Nephron progenitor cell (in vitro differentiated cells): Measurements from ENCODE around the gene RAB23.

Source experiments
- DNase-seq: peaks from one replicate; pipeline ENCODE4 v3.0.0; 2021
- H3K27ac Mint-ChIP-seq: 2 replicates; pipeline ENCODE4 v1.8.0; 2021; ENCODE audit warnings: mild to moderate bottlenecking, moderate library complexity, mixed read lengths
- H3K27me3 Mint-ChIP-seq: 2 replicates; pipeline ENCODE4 v1.8.0; 2021; ENCODE audit warnings: mild to moderate bottlenecking, low read depth, mixed read lengths; ENCODE audit not compliant: poor library complexity
- H3K36me3 Mint-ChIP-seq: 2 replicates; pipeline ENCODE4 v1.8.0; 2021; ENCODE audit warnings: low read depth, mixed read lengths
- H3K4me1 Mint-ChIP-seq: 2 replicates; pipeline ENCODE4 v1.8.0; 2021; ENCODE audit warnings: mixed read lengths
- H3K4me3 Mint-ChIP-seq: 2 replicates; pipeline ENCODE4 v1.8.0; 2021; ENCODE audit warnings: mild to moderate bottlenecking, moderate library complexity, mixed read lengths
- H3K9me3 Mint-ChIP-seq: 2 replicates; pipeline ENCODE4 v1.8.0; 2021; ENCODE audit warnings: mild to moderate bottlenecking, moderate library complexity, mixed read lengths
- TF ChIP-seq, protein P1 (sequence below): fragments of 200-600 bp; sonication (generic); IDR thresholded peaks from 2 replicates; pipeline ENCODE4 v1.5.0; 2021; ENCODE audit warnings: antibody characterized with exemption

RAB23 gene

DNA sequence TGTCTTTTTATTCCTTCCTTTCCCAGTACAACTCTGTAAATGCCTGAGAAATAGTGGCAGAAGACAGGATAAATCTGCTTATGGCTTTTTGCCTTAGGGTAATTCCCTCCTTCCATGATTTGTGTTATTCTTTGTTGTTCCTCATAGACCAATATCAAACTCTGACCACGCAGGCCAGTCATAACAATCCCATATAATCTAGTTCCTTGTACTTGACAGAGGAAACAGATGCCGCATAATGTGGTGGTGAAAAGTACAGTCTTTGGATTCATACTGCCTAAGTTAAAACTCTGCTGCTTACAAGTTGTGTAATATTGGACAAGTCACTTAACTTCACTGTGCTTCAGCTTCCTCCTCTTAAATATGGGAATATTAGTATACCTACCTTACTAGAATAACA, 58.2 kb downstream of the RAB23 start:
- Mint-ChIP-seq H3K36me3 (peaks cover 72% of the 10 kb centered on the region), H3K4me3 (no peak overlapping the region), H3K27ac (no peak overlapping the region)

DNA sequence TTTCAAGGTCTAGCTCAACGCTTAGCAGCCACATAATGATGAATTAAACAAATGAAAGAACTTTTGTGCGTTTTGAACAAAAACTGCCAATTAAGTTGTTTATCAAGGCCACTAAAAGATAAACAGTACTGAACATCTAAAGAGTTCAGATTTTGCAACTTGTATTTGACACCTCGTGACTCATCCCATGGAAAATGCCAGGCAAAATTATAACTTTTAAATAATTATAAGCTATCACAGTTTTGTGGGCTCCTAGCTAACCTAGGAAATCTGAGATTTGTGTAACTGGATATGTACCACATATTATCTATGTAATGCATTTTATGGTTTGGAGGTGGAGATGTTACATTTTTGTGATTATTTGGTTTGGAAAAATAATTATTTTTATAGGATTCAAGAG, 59.6 kb downstream of the RAB23 start:
- H3K27ac Mint-ChIP-seq, result no peak overlapping the region
- TF ChIP-seq, protein P1, sequence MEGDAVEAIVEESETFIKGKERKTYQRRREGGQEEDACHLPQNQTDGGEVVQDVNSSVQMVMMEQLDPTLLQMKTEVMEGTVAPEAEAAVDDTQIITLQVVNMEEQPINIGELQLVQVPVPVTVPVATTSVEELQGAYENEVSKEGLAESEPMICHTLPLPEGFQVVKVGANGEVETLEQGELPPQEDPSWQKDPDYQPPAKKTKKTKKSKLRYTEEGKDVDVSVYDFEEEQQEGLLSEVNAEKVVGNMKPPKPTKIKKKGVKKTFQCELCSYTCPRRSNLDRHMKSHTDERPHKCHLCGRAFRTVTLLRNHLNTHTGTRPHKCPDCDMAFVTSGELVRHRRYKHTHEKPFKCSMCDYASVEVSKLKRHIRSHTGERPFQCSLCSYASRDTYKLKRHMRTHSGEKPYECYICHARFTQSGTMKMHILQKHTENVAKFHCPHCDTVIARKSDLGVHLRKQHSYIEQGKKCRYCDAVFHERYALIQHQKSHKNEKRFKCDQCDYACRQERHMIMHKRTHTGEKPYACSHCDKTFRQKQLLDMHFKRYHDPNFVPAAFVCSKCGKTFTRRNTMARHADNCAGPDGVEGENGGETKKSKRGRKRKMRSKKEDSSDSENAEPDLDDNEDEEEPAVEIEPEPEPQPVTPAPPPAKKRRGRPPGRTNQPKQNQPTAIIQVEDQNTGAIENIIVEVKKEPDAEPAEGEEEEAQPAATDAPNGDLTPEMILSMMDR, result no peak
- peaks cover 67% of the 10 kb centered on the region for H3K36me3 Mint-ChIP-seq
- H3K9me3 Mint-ChIP-seq, result peaks cover 29% of the 10 kb centered on the region
- H3K4me1 Mint-ChIP-seq, result no peaks in the 10 kb centered on the region
- H3K4me3 Mint-ChIP-seq, result no peak overlapping the region
- peaks cover 3% of the 10 kb centered on the region for H3K27me3 Mint-ChIP-seq
- DNase-seq, result no peak

More for the DNA sequence above, 58.2 kb downstream of the RAB23 start:
- peaks cover 3% of the 10 kb centered on the region for H3K27me3 Mint-ChIP-seq
- H3K9me3 Mint-ChIP-seq, result peaks cover 29% of the 10 kb centered on the region
- TF ChIP-seq, protein P1, result no peak
- DNase-seq, result no peak
- H3K4me1 Mint-ChIP-seq, result no peaks in the 10 kb centered on the region

DNA sequence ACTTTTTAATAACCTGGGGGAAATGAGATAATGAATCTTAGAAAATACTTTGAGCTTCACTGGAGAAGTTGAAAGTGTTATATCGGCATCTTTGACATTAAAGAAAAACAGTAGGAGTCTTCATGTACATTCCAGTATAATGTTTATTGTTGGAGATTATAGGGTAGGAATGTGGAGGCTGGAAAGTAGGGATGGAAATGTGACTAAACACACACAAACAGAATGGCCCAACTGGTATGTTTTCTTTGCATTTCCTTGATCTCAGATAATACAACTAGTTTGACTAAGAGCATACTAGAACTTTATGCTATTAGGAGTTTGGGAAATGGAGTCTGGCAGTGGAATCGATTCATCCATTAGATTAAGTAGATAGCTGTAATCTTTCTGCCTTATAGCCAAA, 60.1 kb downstream of the RAB23 start:
- TF ChIP-seq, protein P1, result no peak
- no peak overlapping the region for H3K27ac Mint-ChIP-seq
- H3K9me3 Mint-ChIP-seq, result peaks cover 29% of the 10 kb centered on the region
- DNase-seq, result no peak
- peaks cover 62% of the 10 kb centered on the region for H3K36me3 Mint-ChIP-seq
- H3K4me1 Mint-ChIP-seq, result no peaks in the 10 kb centered on the region
- H3K27me3 Mint-ChIP-seq, result peaks cover 3% of the 10 kb centered on the region
- H3K4me3 Mint-ChIP-seq, result no peak overlapping the region

DNA sequence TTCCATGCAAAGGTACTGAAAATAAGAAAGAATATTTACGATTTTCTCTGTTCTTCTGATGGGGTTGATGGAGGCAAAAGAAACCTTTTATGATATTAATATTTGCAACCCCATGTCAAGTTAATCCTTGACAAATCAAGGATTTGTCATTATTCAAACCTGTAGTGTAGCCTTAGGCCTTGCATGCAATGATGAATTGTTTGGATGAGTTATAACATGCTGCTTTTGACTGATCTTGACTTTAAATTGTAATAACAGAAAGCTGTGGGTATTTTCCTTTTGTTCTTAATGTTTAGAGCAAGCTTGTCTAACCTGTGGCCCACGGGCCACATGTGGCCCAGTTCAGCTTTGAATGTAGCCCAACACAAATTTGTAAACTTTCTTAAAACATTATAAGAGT, 63.0 kb downstream of the RAB23 start:
- Mint-ChIP-seq H3K27ac (no peak overlapping the region), H3K4me1 (no peaks in the 10 kb centered on the region), H3K4me3 (no peak overlapping the region), H3K27me3 (peaks cover 3% of the 10 kb centered on the region), H3K9me3 (peaks cover 11% of the 10 kb centered on the region), H3K36me3 (peaks cover 47% of the 10 kb centered on the region)
- TF ChIP-seq, protein P1, result no peak
- no peak for DNase-seq

DNA sequence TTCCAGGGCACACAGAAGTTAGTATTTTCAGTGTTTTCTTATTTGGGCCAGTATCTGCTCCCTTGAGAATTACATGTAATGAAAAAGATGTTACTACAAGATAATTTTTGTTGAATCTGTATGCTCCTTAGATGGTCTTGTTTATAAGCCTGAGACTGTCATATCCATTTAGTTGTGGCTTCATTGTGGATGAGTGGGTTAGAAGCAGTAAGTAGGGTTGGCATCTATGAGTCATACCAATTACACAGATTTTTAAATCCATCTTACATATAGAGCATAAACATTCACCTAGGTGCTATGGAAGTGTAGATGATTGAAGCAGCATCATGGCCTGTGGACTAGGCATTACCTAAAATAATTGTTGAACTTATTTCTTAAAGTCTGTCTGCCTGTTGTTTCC, 63.4 kb downstream of the RAB23 start:
- H3K27me3 Mint-ChIP-seq, result peaks cover 3% of the 10 kb centered on the region
- peaks cover 6% of the 10 kb centered on the region for H3K9me3 Mint-ChIP-seq
- no peaks in the 10 kb centered on the region for H3K4me1 Mint-ChIP-seq
- peaks cover 47% of the 10 kb centered on the region for H3K36me3 Mint-ChIP-seq
- no peak overlapping the region for H3K4me3 Mint-ChIP-seq
- TF ChIP-seq, protein P1, result no peak
- H3K27ac Mint-ChIP-seq, result no peak overlapping the region
- DNase-seq, result no peak

DNA sequence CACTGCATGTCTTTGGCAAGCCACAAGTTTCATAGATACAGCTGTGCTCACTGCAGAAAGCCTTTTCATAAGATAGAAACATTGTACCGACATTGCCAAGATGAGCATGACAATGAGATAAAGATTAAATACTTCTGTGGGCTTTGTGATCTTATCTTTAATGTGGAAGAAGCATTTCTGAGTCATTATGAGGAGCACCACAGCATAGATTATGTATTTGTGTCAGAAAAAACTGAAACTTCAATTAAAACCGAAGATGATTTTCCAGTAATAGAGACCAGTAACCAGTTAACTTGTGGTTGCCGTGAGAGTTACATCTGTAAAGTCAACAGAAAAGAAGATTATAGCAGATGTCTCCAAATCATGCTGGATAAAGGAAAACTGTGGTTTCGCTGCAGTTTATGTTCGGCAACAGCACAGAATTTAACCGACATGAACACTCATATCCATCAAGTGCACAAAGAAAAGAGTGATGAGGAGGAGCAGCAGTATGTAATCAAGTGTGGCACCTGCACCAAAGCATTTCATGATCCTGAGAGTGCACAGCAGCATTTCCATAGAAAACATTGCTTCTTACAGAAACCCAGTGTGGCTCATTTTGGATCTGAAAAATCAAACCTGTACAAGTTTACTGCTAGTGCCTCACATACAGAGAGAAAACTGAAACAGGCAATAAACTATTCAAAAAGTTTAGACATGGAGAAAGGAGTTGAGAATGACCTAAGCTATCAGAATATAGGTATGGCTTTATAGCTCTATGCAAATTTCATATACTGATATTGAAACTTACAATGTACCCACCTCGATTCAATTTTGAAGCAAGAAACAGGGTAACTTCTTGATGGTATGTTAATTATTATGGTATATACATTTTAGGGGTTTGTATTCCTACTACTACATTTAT, 73.9 kb downstream of the RAB23 start:
- no peak overlapping the region for H3K4me3 Mint-ChIP-seq
- H3K4me1 Mint-ChIP-seq, result peaks cover 9% of the 10 kb centered on the region
- TF ChIP-seq, protein P1, result no peak
- no peak for DNase-seq
- H3K36me3 Mint-ChIP-seq, result peaks cover 86% of the 10 kb centered on the region
- H3K9me3 Mint-ChIP-seq, result no peaks in the 10 kb centered on the region
- no peak overlapping the region for H3K27ac Mint-ChIP-seq
- no peaks in the 10 kb centered on the region for H3K27me3 Mint-ChIP-seq
